ENCODE data around the gene TRPM2. TPM values are rescaled to one million over a fixed set of nuclear protein-coding genes. Genes with fewer than 3 reads are reported as not detected.

TRPM2 gene
- total and polyA plus RNA-seq, 2 of the 8 experiments (the other 6 are each of a cell fraction or from before 2014, with no cell fraction given): 0.27 to 0.28 TPM

- TF ChIP-seq, protein P1, sequence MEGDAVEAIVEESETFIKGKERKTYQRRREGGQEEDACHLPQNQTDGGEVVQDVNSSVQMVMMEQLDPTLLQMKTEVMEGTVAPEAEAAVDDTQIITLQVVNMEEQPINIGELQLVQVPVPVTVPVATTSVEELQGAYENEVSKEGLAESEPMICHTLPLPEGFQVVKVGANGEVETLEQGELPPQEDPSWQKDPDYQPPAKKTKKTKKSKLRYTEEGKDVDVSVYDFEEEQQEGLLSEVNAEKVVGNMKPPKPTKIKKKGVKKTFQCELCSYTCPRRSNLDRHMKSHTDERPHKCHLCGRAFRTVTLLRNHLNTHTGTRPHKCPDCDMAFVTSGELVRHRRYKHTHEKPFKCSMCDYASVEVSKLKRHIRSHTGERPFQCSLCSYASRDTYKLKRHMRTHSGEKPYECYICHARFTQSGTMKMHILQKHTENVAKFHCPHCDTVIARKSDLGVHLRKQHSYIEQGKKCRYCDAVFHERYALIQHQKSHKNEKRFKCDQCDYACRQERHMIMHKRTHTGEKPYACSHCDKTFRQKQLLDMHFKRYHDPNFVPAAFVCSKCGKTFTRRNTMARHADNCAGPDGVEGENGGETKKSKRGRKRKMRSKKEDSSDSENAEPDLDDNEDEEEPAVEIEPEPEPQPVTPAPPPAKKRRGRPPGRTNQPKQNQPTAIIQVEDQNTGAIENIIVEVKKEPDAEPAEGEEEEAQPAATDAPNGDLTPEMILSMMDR (IDR thresholded peaks at IDR 0.05; ENCODE audit: control extremely low read depth in 1 of 3, insufficient read depth in 1 of 3, low read depth in 1 of 3, low read length in 3 of 3): no peak
- TF ChIP-seq EP300 (IDR thresholded peaks at IDR 0.05; ENCODE audit: borderline replicate concordance in 1 of 2, low read depth in 2 of 2, low read length in 2 of 2) (no peak), SP1 (IDR thresholded peaks at IDR 0.05; ENCODE audit: low read depth, low read length) (no peak)
Observed at GRCh38 chr21:44381874-44382273, 28.5 kb downstream of the TRPM2 start (continued).

Measured in H1 (cell line).